ENCODE results near the gene TNNT1.

TNNT1 gene

DNA sequence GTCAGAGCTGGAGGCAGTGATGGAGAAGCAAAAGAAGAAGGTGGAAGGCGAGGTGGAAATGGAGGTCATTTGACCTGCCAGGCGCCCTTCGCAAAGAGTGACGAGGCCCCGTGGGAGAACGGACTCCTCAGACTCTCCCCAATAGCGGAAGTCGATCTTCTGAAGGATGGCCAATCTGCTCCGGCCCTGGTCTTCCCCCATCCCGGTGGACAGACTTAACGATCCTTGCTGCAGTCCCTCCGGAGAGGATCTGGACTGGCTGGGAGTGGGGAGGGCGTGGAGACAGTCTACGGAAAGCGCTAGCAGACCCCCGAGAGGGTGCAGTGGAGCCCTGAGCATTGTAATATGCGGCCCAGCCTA, 61.5 kb downstream of the TNNT1 start:
- DNase-seq: no peak

DNA sequence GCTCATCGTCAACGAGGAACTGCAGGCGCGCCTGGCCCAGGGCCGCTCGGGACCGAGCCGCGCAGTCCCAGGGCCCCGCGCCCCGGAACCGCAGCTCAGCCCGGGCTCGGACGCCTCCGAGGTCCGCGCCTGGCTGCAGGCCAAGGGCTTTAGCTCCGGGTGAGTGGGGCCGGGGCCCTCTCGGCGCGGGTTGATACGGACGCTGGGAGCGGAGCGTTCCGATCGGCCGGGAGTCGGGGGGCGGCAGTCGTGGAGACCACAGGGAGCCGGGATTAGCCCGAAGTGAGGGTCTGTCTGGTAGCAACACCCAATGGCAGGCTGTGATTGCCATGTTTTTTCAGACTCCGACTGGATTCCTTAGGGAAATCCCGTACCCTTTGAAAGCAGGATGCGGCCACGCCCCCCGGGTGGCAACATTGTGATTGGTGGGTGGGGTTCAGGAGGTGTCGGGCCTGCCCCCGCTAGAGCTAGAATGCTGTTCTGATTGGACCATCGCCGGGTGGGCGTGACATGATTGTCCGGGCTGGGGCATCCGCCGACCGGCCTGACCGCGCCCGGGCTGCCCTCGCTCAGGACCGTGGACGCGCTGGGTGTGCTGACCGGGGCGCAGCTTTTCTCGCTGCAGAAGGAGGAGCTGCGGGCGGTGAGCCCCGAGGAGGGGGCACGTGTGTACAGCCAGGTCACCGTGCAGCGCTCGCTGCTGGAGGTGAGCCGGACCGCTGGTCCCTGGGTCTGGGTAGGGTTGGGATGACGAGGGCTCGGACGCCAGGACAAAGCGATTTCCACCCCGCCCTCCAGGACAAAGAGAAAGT, 62.1 kb downstream of the TNNT1 start:
- peak; percentile 23 to 73 for DNase-seq

- DNase-seq: no peak
These were observed 62.9 kb downstream of the TNNT1 start for GRCh38 chr19:55085923-55086715.

DNA sequence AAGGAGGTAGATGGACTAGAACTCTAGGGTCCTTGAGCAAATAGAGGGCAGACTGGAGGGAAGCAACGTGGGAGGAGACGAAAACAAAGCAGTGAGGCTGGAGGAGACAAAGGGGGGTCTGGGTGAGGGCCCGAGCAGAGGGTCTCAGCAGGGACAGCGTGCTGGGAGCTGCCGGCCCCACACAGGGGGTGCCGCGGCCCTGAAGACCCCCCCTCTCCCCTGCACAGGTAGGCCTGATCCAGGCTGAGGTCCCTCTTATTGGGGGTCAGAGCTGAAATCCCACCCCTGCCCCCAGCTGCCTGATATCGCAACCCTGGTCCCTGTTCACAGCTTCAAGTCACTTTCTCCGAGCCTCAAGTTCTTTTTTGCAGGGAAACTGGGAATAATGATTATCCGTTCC, 64.6 kb downstream of the TNNT1 start:
- DNase-seq: no peak

DNA sequence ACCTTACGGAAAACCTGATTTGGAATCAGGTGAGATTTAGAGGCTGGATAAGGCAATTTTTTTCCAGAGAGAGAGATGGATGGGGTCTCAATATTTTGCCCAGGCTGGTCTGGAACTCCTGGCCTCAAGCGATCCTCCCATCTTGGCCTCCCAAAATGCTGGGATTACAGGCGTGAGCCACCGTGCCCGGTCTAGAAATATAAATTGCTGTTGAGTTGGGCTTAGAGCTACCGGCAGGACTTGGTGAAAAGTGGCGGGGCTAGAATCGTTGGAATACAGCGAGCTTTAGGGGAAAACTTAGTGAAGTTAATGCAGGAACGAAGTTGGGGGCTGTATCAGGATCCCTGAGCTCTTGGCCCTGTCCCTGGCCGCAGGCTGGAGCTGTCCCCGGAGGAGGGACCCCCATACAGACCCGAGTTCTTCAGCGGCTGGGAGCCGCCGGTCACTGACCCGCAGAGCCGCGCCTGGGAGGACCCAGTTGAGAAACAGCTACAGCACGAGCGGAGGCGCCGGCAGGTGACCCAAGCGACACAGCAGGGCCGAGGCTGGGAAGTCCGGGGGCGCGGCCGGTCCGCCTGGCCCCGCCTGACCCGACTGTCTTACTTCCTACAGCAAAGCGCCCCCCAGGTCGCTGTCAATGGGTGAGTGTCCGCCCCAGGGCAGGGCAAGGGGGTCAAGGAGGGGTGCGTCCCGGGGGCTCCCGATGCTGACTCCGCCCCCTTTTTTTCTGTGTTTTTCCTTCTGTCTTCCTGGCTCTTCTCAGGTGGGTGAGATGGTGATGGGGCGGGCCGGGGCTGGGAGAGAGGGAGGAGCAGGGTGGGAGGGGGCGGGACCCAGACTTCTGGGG, 65.8 kb downstream of the TNNT1 start:
- DNase-seq: no peak
